CD4-positive, alpha-beta T cell treated with Interferon gamma for 1 hour (primary cell): ENCODE data around the gene KHDC3L.
"Not testable (repeated sequence)": the region's sequence is repeated elsewhere in the genome, so short reads cannot be mapped to it uniquely, and the experiment has no call there.

Experiments
- DNase-seq: peaks from one replicate; pipeline ENCODE4 v3.0.0-alpha.2; 2020

Gene KHDC3L

GRCh38 chr6:73371984-73372383 is 9.5 kb downstream of the KHDC3L start:
- DNase-seq = no peak

GRCh38 chr6:73372516-73372915 is 10.1 kb downstream of the KHDC3L start:
- DNase-seq = no peak

GRCh38 chr6:73375216-73375615 is 12.8 kb downstream of the KHDC3L start:
- no peak for DNase-seq

GRCh38 chr6:73377225-73377624 is 14.8 kb downstream of the KHDC3L start:
- no peak for DNase-seq

- DNase-seq = not testable (repeated sequence)
Observed at GRCh38 chr6:73381531-73381930, 19.1 kb downstream of the KHDC3L start.

GRCh38 chr6:73382462-73383113 is 20.1 kb downstream of the KHDC3L start:
- DNase-seq = no peak

GRCh38 chr6:73388433-73388799 is 26.0 kb downstream of the KHDC3L start:
- no peak for DNase-seq

GRCh38 chr6:73388800-73389512 is 26.5 kb downstream of the KHDC3L start:
- peak; percentile 53 for DNase-seq

- no peak for DNase-seq
Observed at GRCh38 chr6:73389854-73390253, 27.4 kb downstream of the KHDC3L start.

GRCh38 chr6:73391675-73392074 is 29.2 kb downstream of the KHDC3L start:
- no peak for DNase-seq

GRCh38 chr6:73392188-73392587 is 29.7 kb downstream of the KHDC3L start:
- not testable (repeated sequence) for DNase-seq

- no peak for DNase-seq
Observed at GRCh38 chr6:73393278-73393677, 30.8 kb downstream of the KHDC3L start.

- peak; percentile 77 for DNase-seq
Observed at GRCh38 chr6:73394577-73395354, 32.3 kb downstream of the KHDC3L start, which contains the start of gene DDX43. Gene DDX43, plus strand, starts transcription at chr6:73394828. Its CDS starts 78 bp downstream, at chr6:73394906.

- no peak for DNase-seq
Observed at GRCh38 chr6:73395875-73396274, 33.4 kb downstream of the KHDC3L start.

- no peak for DNase-seq
Observed at GRCh38 chr6:73400656-73401055, 38.2 kb downstream of the KHDC3L start.

GRCh38 chr6:73409395-73409794 is 46.9 kb downstream of the KHDC3L start:
- DNase-seq = no peak

- no peak for DNase-seq
Observed at GRCh38 chr6:73413102-73413501, 50.6 kb downstream of the KHDC3L start.
